Cardiac muscle cell (in vitro differentiated cells and primary cell): Measurements from ENCODE around the gene SIN3B. TPM values are rescaled to one million over a fixed set of nuclear protein-coding genes. Genes with fewer than 3 reads are reported as not detected.

Experiments used
- DNase-seq, 2 donors: peaks; one replicate each; pipeline versions ENCODE4 v3.0.0 to v3.0.0-alpha.2; 2010 to 2017; ENCODE audit warnings: low read depth in 1 of 2, low spot score in 1 of 2
- H3K27ac ChIP-seq: fragments of 200-600 bp; sonication (generic); 2 replicates; pipeline ENCODE4 v1.5.1; 2016
- H3K27me3 ChIP-seq: fragments of 200-600 bp; sonication (generic); 2 replicates; pipeline ENCODE4 v1.6.0; 2016; ENCODE audit warnings: control low read depth
- H3K36me3 ChIP-seq: fragments of 200-600 bp; sonication (generic); 2 replicates; pipeline ENCODE4 v1.5.1; 2016; ENCODE audit warnings: control low read depth
- H3K4me1 ChIP-seq: fragments of 200-600 bp; sonication (generic); 2 replicates; pipeline ENCODE4 v1.8.1; 2017; ENCODE audit warnings: low read depth, mild to moderate bottlenecking, mixed run types
- H3K4me3 ChIP-seq: fragments of 200-600 bp; sonication (generic); 2 replicates; pipeline ENCODE4 v1.5.1; 2016; ENCODE audit warnings: mild to moderate bottlenecking
- H3K9me3 ChIP-seq: fragments of 200-600 bp; sonication (generic); 2 replicates; pipeline ENCODE4 v1.5.1; 2017; ENCODE audit warnings: low read depth, mild to moderate bottlenecking, control low read depth
- CTCF ChIP-seq: IDR thresholded peaks from 2 replicates; pipeline ENCODE4 v1.5.1; 2012; ENCODE audit warnings: low read depth, mild to moderate bottlenecking, low read length
- polyA plus RNA-seq: library from polyadenylated mRNA; unstranded; fragments of >200 nt; fragmentation: Nextera tagmentation; extraction: Ambion mirVana; gene quantifications from 2 replicates; pipeline ENCODE4 v1.2.1, GENCODE V29; 2016
- total RNA-seq: library from RNA; depleted of rRNA; stranded (reverse); fragments of >200 nt; gene quantifications from 2 replicates; pipeline ENCODE4 v1.2.3, GENCODE V29; 2016

Gene SIN3B, protein sequence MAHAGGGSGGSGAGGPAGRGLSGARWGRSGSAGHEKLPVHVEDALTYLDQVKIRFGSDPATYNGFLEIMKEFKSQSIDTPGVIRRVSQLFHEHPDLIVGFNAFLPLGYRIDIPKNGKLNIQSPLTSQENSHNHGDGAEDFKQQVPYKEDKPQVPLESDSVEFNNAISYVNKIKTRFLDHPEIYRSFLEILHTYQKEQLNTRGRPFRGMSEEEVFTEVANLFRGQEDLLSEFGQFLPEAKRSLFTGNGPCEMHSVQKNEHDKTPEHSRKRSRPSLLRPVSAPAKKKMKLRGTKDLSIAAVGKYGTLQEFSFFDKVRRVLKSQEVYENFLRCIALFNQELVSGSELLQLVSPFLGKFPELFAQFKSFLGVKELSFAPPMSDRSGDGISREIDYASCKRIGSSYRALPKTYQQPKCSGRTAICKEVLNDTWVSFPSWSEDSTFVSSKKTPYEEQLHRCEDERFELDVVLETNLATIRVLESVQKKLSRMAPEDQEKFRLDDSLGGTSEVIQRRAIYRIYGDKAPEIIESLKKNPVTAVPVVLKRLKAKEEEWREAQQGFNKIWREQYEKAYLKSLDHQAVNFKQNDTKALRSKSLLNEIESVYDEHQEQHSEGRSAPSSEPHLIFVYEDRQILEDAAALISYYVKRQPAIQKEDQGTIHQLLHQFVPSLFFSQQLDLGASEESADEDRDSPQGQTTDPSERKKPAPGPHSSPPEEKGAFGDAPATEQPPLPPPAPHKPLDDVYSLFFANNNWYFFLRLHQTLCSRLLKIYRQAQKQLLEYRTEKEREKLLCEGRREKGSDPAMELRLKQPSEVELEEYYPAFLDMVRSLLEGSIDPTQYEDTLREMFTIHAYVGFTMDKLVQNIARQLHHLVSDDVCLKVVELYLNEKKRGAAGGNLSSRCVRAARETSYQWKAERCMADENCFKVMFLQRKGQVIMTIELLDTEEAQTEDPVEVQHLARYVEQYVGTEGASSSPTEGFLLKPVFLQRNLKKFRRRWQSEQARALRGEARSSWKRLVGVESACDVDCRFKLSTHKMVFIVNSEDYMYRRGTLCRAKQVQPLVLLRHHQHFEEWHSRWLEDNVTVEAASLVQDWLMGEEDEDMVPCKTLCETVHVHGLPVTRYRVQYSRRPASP
- total RNA-seq (48.3 and 75.3 TPM in 2 replicates), polyA plus RNA-seq (37.1 and 52.0 TPM in 2 replicates)

- Histone ChIP-seq H3K36me3 (peaks cover 19% of the 10 kb centered on the region), H3K4me3 (peak within 1 kb of the TSS; percentile 81), H3K27me3 (peaks cover 8% of the 10 kb centered on the region), H3K27ac (no peak within 1 kb of the TSS), H3K4me1 (peaks cover 2% of the 10 kb centered on the region), H3K9me3 (no peaks in the 10 kb centered on the region)
- peak; percentile 90 to 92 for DNase-seq
- TF ChIP-seq CTCF: no peak
Observed at GRCh38 chr19:16829010-16829821, at the start of gene SIN3B. TSS of gene SIN3B (plus strand) at chr19:16829398. CDS start at chr19:16829421, 23 bp downstream.

DNA sequence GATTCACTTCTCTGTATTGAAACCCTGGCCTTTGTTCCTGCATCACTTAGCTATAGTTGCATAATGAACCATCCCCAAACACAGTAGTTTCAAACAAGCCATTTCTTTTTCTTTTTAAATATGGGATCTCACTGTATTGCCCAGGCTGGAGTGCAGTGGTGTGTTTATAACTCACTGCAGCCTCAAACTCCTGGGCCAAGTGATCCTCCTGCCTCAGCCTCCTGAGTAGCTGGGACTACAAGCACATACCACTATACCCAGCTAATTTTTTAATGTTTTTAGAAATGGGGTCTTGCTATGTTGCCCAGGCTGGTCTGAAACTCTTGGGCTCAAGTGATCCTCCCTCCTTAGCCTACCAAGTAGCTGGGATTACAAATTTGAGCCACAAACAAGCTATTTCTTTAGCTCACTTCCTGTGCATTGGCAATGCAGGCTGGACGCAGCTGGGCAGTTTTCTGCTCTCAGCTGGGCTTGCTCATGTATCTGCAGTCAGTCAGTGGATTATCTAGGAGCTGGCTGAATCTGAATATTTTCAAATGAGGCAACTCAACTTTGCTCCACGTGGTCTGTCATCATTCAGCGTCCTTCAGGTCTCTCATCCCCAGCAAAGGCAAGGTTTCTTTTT is 49.5 kb upstream of the SIN3B start:
- Histone ChIP-seq H3K27me3 (no peaks in the 10 kb centered on the region), H3K9me3 (no peaks in the 10 kb centered on the region), H3K27ac (no peak overlapping the region), H3K4me1 (no peaks in the 10 kb centered on the region), H3K36me3 (no peaks in the 10 kb centered on the region), H3K4me3 (no peak overlapping the region)
- TF ChIP-seq CTCF: no peak
- peak in 1 of 2 donors; percentile 42 for DNase-seq

GRCh38 chr19:16782719-16783118 is 46.5 kb upstream of the SIN3B start:
- Histone ChIP-seq H3K36me3 (no peaks in the 10 kb centered on the region), H3K4me1 (no peaks in the 10 kb centered on the region), H3K27me3 (no peaks in the 10 kb centered on the region), H3K9me3 (no peaks in the 10 kb centered on the region), H3K4me3 (no peak overlapping the region), H3K27ac (no peak overlapping the region)
- TF ChIP-seq CTCF: no peak
- DNase-seq: no peak

- no peak for TF ChIP-seq CTCF
- Histone ChIP-seq H3K4me3 (no peak overlapping the region), H3K36me3 (no peaks in the 10 kb centered on the region), H3K4me1 (no peaks in the 10 kb centered on the region), H3K27me3 (no peaks in the 10 kb centered on the region), H3K27ac (no peak overlapping the region), H3K9me3 (no peaks in the 10 kb centered on the region)
- no peak for DNase-seq
Observed at GRCh38 chr19:16788479-16788878, 40.7 kb upstream of the SIN3B start.
